B cell (primary cell): ENCODE results near the gene PLCD3. TPM values are rescaled to one million over a fixed set of nuclear protein-coding genes. Genes with fewer than 3 reads are reported as not detected.

ENCODE experiments used
- ATAC-seq: fragments of 200-7000 bp; cut with Tn5 transposase; one replicate; pipeline ENCODE4 v1.10.0; 2021; ENCODE audit warnings: low read depth, mild to moderate bottlenecking, moderate number of reproducible peaks, moderate library complexity
- CTCF ChIA-PET: fragments of 350-600 bp; sonication (Branson Sonifier 250); formaldehyde crosslinking; loops from one replicate; lab custom pipeline; 2021; ENCODE audit warnings: antibody characterized with exemption, inconsistent platforms; lab: Charles Lee
- POLR2A ChIA-PET: fragments of 350-600 bp; sonication (Branson Sonifier 250); formaldehyde crosslinking; loops from one replicate; lab custom pipeline; 2021; ENCODE audit warnings: antibody characterized with exemption; lab: Charles Lee
- DNase-seq: peaks from one replicate; pipeline ENCODE4 v3.0.0; 2013
- H2AFZ ChIP-seq: 2 replicates; pipeline ENCODE4 v1.6.1; 2012; ENCODE audit warnings: mild to moderate bottlenecking, low read depth, low read length; ENCODE audit not compliant: insufficient read depth, poor library complexity, severe bottlenecking
- H3K27ac ChIP-seq, 2 donors: 1 replicate in 1 of 2; 2 replicates in 1 of 2; pipeline ENCODE4 v1.5.1; 2012 to 2013; ENCODE audit warnings: low read length in 2 of 2, mild to moderate bottlenecking in 2 of 2, moderate library complexity in 1 of 2
- H3K27me3 ChIP-seq, 4 experiments: fragments of 200-600 bp in 1 of 4; sonication (generic) in 1 of 4; replicated peaks in 1 of 4; 1 replicate in 2 of 4; 2 replicates in 2 of 4; pipeline versions ENCODE4 v1.6.1 to v1.7.0; 2013 to 2016; ENCODE audit warnings: low read length in 3 of 4, mild to moderate bottlenecking in 2 of 4, mixed read lengths in 1 of 4, moderate library complexity in 1 of 4; ENCODE audit not compliant: insufficient read depth in 4 of 4, control insufficient read depth in 3 of 4; ENCODE audit errors: control extremely low read depth in 1 of 4
- H3K36me3 ChIP-seq, 2 experiments: replicated peaks in 1 of 2; 1 replicate in 1 of 2; 2 replicates in 1 of 2; pipeline versions ENCODE4 v1.6.1 to v1.7.1; 2013; ENCODE audit warnings: low read length in 1 of 2; ENCODE audit not compliant: insufficient read depth in 2 of 2, control insufficient read depth in 1 of 2; ENCODE audit errors: control extremely low read depth in 1 of 2, extremely low read depth in 1 of 2
- H3K4me1 ChIP-seq, 2 donors: fragments of 200-600 bp in 1 of 2; sonication (generic) in 1 of 2; 1 replicate in 1 of 2; 2 replicates in 1 of 2; pipeline versions ENCODE4 v1.5.1 to v1.6.1; 2013 to 2017; ENCODE audit warnings: low read length in 2 of 2; ENCODE audit not compliant: control insufficient read depth in 2 of 2, insufficient read depth in 2 of 2
- H3K4me2 ChIP-seq: replicated peaks from 2 replicates; pipeline ENCODE3; 2012; ENCODE audit warnings: mild to moderate bottlenecking, low read depth, low read length; ENCODE audit not compliant: poor library complexity, severe bottlenecking
- H3K4me3 ChIP-seq, 5 experiments: fragments of 200-600 bp in 1 of 5; sonication (generic) in 1 of 5; 1 replicate in 3 of 5; 2 replicates in 2 of 5; pipeline versions ENCODE4 v1.5.1 to v1.7.0; 2011 to 2016; ENCODE audit warnings: low read length in 4 of 5, mild to moderate bottlenecking in 4 of 5, low read depth in 2 of 5, control low read depth in 1 of 5, moderate library complexity in 1 of 5; ENCODE audit not compliant: insufficient read depth in 1 of 5; ENCODE audit errors: control extremely low read depth in 1 of 5, extremely low read depth in 1 of 5
- H3K79me2 ChIP-seq: fragments of 200-600 bp; sonication (generic); one replicate; pipeline ENCODE4 v1.6.0; 2016; ENCODE audit warnings: low read length; ENCODE audit not compliant: control insufficient read depth, insufficient read depth
- H3K9ac ChIP-seq: fragments of 200-600 bp; sonication (generic); 2 replicates; pipeline ENCODE4 v1.6.1; 2017; ENCODE audit warnings: mild to moderate bottlenecking, low read length, moderate library complexity
- H3K9me3 ChIP-seq, 3 donors: one replicate each; pipeline versions ENCODE4 v1.6.1 to v1.7.1; 2013; ENCODE audit warnings: low read length in 2 of 3; ENCODE audit not compliant: control insufficient read depth in 2 of 3, insufficient read depth in 1 of 3; ENCODE audit errors: control extremely low read depth in 1 of 3
- H4K20me1 ChIP-seq: 2 replicates; pipeline ENCODE4 v1.6.0; 2012; ENCODE audit warnings: mild to moderate bottlenecking, low read length; ENCODE audit not compliant: insufficient read depth, control insufficient read depth, poor library complexity, severe bottlenecking
- H3K27ac Mint-ChIP-seq: one replicate; pipeline ENCODE4 v1.8.0; 2021; ENCODE audit warnings: mixed read lengths
- H3K27me3 Mint-ChIP-seq: one replicate; pipeline ENCODE4 v1.8.0; 2021; ENCODE audit warnings: mixed read lengths
- H3K4me1 Mint-ChIP-seq: one replicate; pipeline ENCODE4 v1.8.0; 2021; ENCODE audit warnings: mixed read lengths
- H3K4me3 Mint-ChIP-seq: one replicate; pipeline ENCODE4 v1.8.0; 2021; ENCODE audit warnings: mixed read lengths
- H3K9me3 Mint-ChIP-seq: one replicate; pipeline ENCODE4 v1.8.0; 2022; ENCODE audit warnings: mixed read lengths; ENCODE audit not compliant: insufficient read depth
- EZH2 ChIP-seq: IDR thresholded peaks from 2 replicates; pipeline ENCODE4 v1.6.1; 2012; ENCODE audit warnings: borderline replicate concordance, low read depth, mild to moderate bottlenecking, moderate library complexity, low read length; ENCODE audit not compliant: insufficient read depth, poor library complexity, severe bottlenecking
- WGBS: methylation state at CpG from one replicate; pipeline ENCODE4 v1.1.5; 2013; ENCODE audit warnings: missing lambda C conversion rate; ENCODE audit not compliant: insufficient coverage; 5-methylcytosine and 5-hydroxymethylcytosine counted together
- intact Hi-C: fragments of 100-400 bp; cut with micrococcal nuclease; formaldehyde crosslinking; loops from one replicate; pipeline ENCODE4 v1.10.0; 2022
- polyA plus RNA-seq: library from polyadenylated mRNA; depleted of rRNA; stranded (reverse); fragments of >200 nt; gene quantifications from 2 replicates; pipeline ENCODE4 v1.2.3, GENCODE V29; 2012
- total RNA-seq, 2 donors: library from RNA; stranded (reverse); fragments of 120-200 nt in 1 of 2; gene quantifications; 1 replicate in 1 of 2; 2 replicates in 1 of 2; pipeline versions ENCODE4 v1.2.3 to v1.2.4, GENCODE V29; 2013 to 2022
- TF ChIP-seq, protein P1 (sequence below): fragments of 200-600 bp; IDR thresholded peaks from one replicate; pipeline ENCODE4 v1.8.0; 2022; ENCODE audit warnings: antibody characterized with exemption, mild to moderate bottlenecking

PLCD3 gene
- total and polyA plus RNA-seq, 2 donors (not counting 1 experiment from before 2014, with no cell fraction given), result 0.54 to 2.2 TPM

DNA sequence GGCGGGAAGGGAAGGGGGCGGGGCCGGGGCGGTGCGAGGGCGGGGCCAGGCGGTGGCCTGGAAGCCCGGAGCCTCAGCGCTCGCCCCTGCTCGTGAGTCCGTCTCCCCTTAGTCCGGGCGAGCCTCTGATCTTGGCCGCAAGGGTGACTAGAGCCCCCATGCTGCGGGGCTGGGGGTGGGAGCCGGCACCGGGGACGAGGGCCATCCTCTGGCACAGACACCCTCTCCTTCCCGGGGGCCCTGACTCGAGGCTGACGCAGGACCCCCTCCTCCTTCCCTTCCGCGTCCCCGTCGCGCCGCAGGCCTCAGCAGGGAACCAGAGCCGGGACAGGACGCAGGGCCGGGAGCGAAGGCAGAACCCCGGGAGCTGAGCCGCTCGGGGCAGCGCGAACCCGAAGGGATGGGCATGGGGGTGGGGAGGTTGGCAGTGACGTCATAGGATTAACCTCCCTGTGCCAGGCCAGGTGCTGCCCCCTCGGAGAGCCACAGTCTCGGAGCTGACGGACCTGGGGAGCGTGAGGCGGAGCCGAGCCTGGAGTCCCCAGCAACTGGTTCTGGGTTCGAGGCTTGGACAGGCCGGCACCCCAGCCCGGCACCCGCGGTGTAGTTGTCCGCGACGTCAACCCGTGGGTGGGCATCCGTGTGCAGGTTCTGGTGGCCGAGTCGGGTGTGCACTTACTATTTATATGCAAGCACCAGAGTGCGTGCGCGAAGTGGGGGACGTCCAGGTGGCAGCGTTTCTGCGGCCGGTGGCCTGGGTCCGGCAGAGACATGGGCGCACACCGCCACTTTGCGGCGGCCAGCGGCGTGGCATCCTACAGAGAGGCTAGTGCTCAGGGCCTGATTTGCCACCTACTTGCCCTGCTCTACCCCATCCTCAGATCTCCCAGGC lies 503 bp upstream of the PLCD3 start:
- WGBS, result 1% methylated on average over 67 of the region's 71 CpGs
- peak overlapping the region; percentile 86 for H2AFZ ChIP-seq
- peaks cover 17 to 24% of the 10 kb centered on the region in 2 donors for H3K4me1 ChIP-seq
- peak overlapping the region; percentile 65 to 88 (median 76) for H3K4me3 ChIP-seq
- peaks cover 0 to 4% of the 10 kb centered on the region in 2 experiments for H3K36me3 ChIP-seq
- H3K4me1 Mint-ChIP-seq, result peaks cover 20% of the 10 kb centered on the region
- H3K9me3 Mint-ChIP-seq, result no peaks in the 10 kb centered on the region
- peak overlapping the region; percentile 93 to 94 for H3K27ac ChIP-seq
- ChIA-PET CTCF (interaction anchor here (0.7 to 10.2 kb wide), 4 partner anchors 18 to 262 kb away, joined by 3 to 242 read pairs (median 118); partner anchors contain the start of gene HEXIM1), POLR2A (interaction anchor here (0.7 to 1.4 kb wide), 2 partner anchors 72 to 463 kb away, joined by 3 to 4 read pairs; partner anchors contain the start of gene NMT1)
- intact Hi-C loops, result loop anchor here (1.0 to 2.0 kb wide), 3 partner anchors 36 to 213 kb away; partner anchors contain the start of gene MAP3K14
- H3K9me3 ChIP-seq, result no peaks in the 10 kb centered on the region
- peak; percentile 88 for DNase-seq
- peak overlapping the region; percentile 95 for H3K9ac ChIP-seq
- no peaks in the 10 kb centered on the region for H4K20me1 ChIP-seq
- H3K27me3 ChIP-seq, result peaks cover 0 to 10% (median 2%) of the 10 kb centered on the region in 4 experiments
- ATAC-seq, result peak; percentile 52
- peaks cover 4% of the 10 kb centered on the region for H3K27me3 Mint-ChIP-seq
- peaks cover 18% of the 10 kb centered on the region for H3K79me2 ChIP-seq
- H3K27ac Mint-ChIP-seq, result peak overlapping the region; percentile 89
- no peak for TF ChIP-seq EZH2
- TF ChIP-seq, protein P1, sequence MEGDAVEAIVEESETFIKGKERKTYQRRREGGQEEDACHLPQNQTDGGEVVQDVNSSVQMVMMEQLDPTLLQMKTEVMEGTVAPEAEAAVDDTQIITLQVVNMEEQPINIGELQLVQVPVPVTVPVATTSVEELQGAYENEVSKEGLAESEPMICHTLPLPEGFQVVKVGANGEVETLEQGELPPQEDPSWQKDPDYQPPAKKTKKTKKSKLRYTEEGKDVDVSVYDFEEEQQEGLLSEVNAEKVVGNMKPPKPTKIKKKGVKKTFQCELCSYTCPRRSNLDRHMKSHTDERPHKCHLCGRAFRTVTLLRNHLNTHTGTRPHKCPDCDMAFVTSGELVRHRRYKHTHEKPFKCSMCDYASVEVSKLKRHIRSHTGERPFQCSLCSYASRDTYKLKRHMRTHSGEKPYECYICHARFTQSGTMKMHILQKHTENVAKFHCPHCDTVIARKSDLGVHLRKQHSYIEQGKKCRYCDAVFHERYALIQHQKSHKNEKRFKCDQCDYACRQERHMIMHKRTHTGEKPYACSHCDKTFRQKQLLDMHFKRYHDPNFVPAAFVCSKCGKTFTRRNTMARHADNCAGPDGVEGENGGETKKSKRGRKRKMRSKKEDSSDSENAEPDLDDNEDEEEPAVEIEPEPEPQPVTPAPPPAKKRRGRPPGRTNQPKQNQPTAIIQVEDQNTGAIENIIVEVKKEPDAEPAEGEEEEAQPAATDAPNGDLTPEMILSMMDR, result peak; percentile 73
- H3K4me2 ChIP-seq, result peak overlapping the region; percentile 95
- peak overlapping the region; percentile 97 for H3K4me3 Mint-ChIP-seq
